Left kidney (tissue), 2 donors: ENCODE measurements around the gene KRTAP1-4. TPM values are rescaled to one million over a fixed set of nuclear protein-coding genes. Genes with fewer than 3 reads are reported as not detected.
"Not testable (repeated sequence)": the region's sequence is repeated elsewhere in the genome, so short reads cannot be mapped to it uniquely, and the experiment has no call there.

ENCODE experiments used
- DNase-seq: peaks from one replicate; pipeline ENCODE4 v3.0.0-alpha.2; 2013
- polyA plus RNA-seq: library from polyadenylated mRNA; unstranded; fragments of 120-200 nt; gene quantifications from one replicate; pipeline ENCODE4 v1.2.1, GENCODE V29; 2013; ENCODE audit not compliant: insufficient read length

KRTAP1-4 gene
- polyA plus RNA-seq, 1 donor: not detected

- no peak for DNase-seq
These were observed 25.6 kb downstream of the KRTAP1-4 start for GRCh38 chr17:41004397-41004796.

GRCh38 chr17:41003926-41004325, 26.1 kb downstream of the KRTAP1-4 start:
- DNase-seq: no peak

GRCh38 chr17:41002814-41003213, 27.2 kb downstream of the KRTAP1-4 start:
- DNase-seq: no peak

GRCh38 chr17:41001795-41002194, 28.2 kb downstream of the KRTAP1-4 start:
- no peak for DNase-seq

GRCh38 chr17:40999563-40999962, 30.4 kb downstream of the KRTAP1-4 start, which contains the start of gene KRTAP3-2:
Gene KRTAP3-2, minus strand, starts transcription at chr17:40999906. Its CDS starts 53 bp downstream, at chr17:40999853.
- DNase-seq: not testable (repeated sequence)

- no peak for DNase-seq
These were observed 32.6 kb downstream of the KRTAP1-4 start for GRCh38 chr17:40997361-40997760.

- DNase-seq: no peak
These were observed 33.2 kb downstream of the KRTAP1-4 start for GRCh38 chr17:40996829-40997228.

- no peak for DNase-seq
These were observed 34.9 kb downstream of the KRTAP1-4 start for GRCh38 chr17:40995116-40995515.

GRCh38 chr17:40993839-40994238, 36.2 kb downstream of the KRTAP1-4 start, which contains the start of gene KRTAP3-3:
Gene KRTAP3-3, minus strand, starts transcription at chr17:40994164. Its CDS starts 67 bp downstream, at chr17:40994097.
- DNase-seq: no peak

GRCh38 chr17:40993084-40993483, 36.9 kb downstream of the KRTAP1-4 start:
- no peak for DNase-seq

GRCh38 chr17:40992666-40993065, 37.3 kb downstream of the KRTAP1-4 start:
- no peak for DNase-seq

GRCh38 chr17:40986920-40987319, 43.1 kb downstream of the KRTAP1-4 start:
- DNase-seq: no peak

GRCh38 chr17:40984226-40984625, 45.8 kb downstream of the KRTAP1-4 start, which contains the start of gene KRT40:
Gene KRT40, minus strand, starts transcription at chr17:40984326. Its CDS starts 53 bp downstream, at chr17:40984273.
- no peak for DNase-seq

GRCh38 chr17:40981115-40981514, 48.9 kb downstream of the KRTAP1-4 start:
- no peak for DNase-seq

- no peak for DNase-seq
These were observed 49.4 kb downstream of the KRTAP1-4 start for GRCh38 chr17:40980596-40980995.

GRCh38 chr17:40980117-40980516, 49.9 kb downstream of the KRTAP1-4 start:
- no peak for DNase-seq

Other genes with a start within 250 kb of the KRTAP1-4 start
- not detected for gene KRT27, start 247.6 kb downstream of the KRTAP1-4 start, polyA plus RNA-seq
- gene KRT28, start 230.2 kb downstream of the KRTAP1-4 start, polyA plus RNA-seq: not detected
- gene KRT10, start 207.6 kb downstream of the KRTAP1-4 start, polyA plus RNA-seq: 45.2 TPM
- gene KRT12, start 163.0 kb downstream of the KRTAP1-4 start, polyA plus RNA-seq: 0.37 TPM
- 0.33 TPM for gene KRT20, start 145.0 kb downstream of the KRTAP1-4 start, polyA plus RNA-seq
- gene KRT23, start 92.5 kb downstream of the KRTAP1-4 start, polyA plus RNA-seq: 1.1 TPM
- not detected for gene KRT39, start 63.2 kb downstream of the KRTAP1-4 start, polyA plus RNA-seq
- not detected for gene KRT40, start 45.9 kb downstream of the KRTAP1-4 start, polyA plus RNA-seq
- gene KRTAP3-3, start 36.0 kb downstream of the KRTAP1-4 start, polyA plus RNA-seq: not detected
- gene KRTAP3-2, start 30.3 kb downstream of the KRTAP1-4 start, polyA plus RNA-seq: not detected
- not detected for gene KRTAP3-1, start 21.1 kb downstream of the KRTAP1-4 start, polyA plus RNA-seq
- gene KRTAP1-5, start 3.0 kb downstream of the KRTAP1-4 start, polyA plus RNA-seq: not detected
- not detected for gene KRTAP1-3, start 4.7 kb upstream of the KRTAP1-4 start, polyA plus RNA-seq
- not detected for gene KRTAP1-1, start 11.3 kb upstream of the KRTAP1-4 start, polyA plus RNA-seq
- gene KRTAP2-1, start 17.1 kb upstream of the KRTAP1-4 start, polyA plus RNA-seq: not detected
- gene KRTAP2-2, start 25.0 kb upstream of the KRTAP1-4 start, polyA plus RNA-seq: not detected
- not detected for gene KRTAP2-3, start 29.9 kb upstream of the KRTAP1-4 start, polyA plus RNA-seq
- not detected for gene KRTAP2-4, start 35.7 kb upstream of the KRTAP1-4 start, polyA plus RNA-seq
- not detected for gene KRTAP4-7, start 54.0 kb upstream of the KRTAP1-4 start, polyA plus RNA-seq
- gene KRTAP4-8, start 67.9 kb upstream of the KRTAP1-4 start, polyA plus RNA-seq: not detected
- gene KRTAP4-16, start 72.0 kb upstream of the KRTAP1-4 start, polyA plus RNA-seq: not detected
- not detected for gene KRTAP4-9, start 75.2 kb upstream of the KRTAP1-4 start, polyA plus RNA-seq
- not detected for gene KRTAP4-11, start 88.2 kb upstream of the KRTAP1-4 start, polyA plus RNA-seq
- not detected for gene KRTAP4-12, start 94.0 kb upstream of the KRTAP1-4 start, polyA plus RNA-seq
- gene KRTAP4-6, start 110.3 kb upstream of the KRTAP1-4 start, polyA plus RNA-seq: not detected
- not detected for gene KRTAP4-5, start 119.6 kb upstream of the KRTAP1-4 start, polyA plus RNA-seq
- gene KRTAP4-4, start 130.6 kb upstream of the KRTAP1-4 start, polyA plus RNA-seq: not detected
- gene KRTAP4-3, start 138.0 kb upstream of the KRTAP1-4 start, polyA plus RNA-seq: not detected
- not detected for gene KRTAP4-2, start 148.0 kb upstream of the KRTAP1-4 start, polyA plus RNA-seq
- gene KRTAP4-1, start 154.7 kb upstream of the KRTAP1-4 start, polyA plus RNA-seq: not detected
- not detected for gene KRTAP9-1, start 159.7 kb upstream of the KRTAP1-4 start, polyA plus RNA-seq
- not detected for gene KRTAP9-2, start 196.5 kb upstream of the KRTAP1-4 start, polyA plus RNA-seq
- gene KRTAP9-3, start 202.3 kb upstream of the KRTAP1-4 start, polyA plus RNA-seq: not detected
- gene KRTAP9-8, start 207.8 kb upstream of the KRTAP1-4 start, polyA plus RNA-seq: not detected
- not detected for gene KRTAP9-4, start 219.5 kb upstream of the KRTAP1-4 start, polyA plus RNA-seq
- gene KRTAP9-9, start 225.2 kb upstream of the KRTAP1-4 start, polyA plus RNA-seq: not detected
- 0.42 TPM for gene KRTAP9-6, start 235.2 kb upstream of the KRTAP1-4 start, polyA plus RNA-seq
- not detected for gene KRTAP9-7, start 245.5 kb upstream of the KRTAP1-4 start, polyA plus RNA-seq